Measurements from ENCODE around the gene CES2. TPM values are rescaled to one million over a fixed set of nuclear protein-coding genes. Genes with fewer than 3 reads are reported as not detected.
A peak's percentile ranks its signal among the peaks of the same experiment; 100 is the strongest.
"Not testable (repeated sequence)": the region's sequence is repeated elsewhere in the genome, so short reads cannot be mapped to it uniquely, and the experiment has no call there.

CES2 gene
- total and polyA plus RNA-seq, 3 experiments from 2014 or later, result 23.5 to 26.6 (median 23.8) TPM

- ChIA-PET CTCF (interaction anchor here (1.4 to 1.8 kb wide), 2 partner anchors 11 to 19 kb away, joined by 4 to 5 read pairs; partner anchors contain the start of gene PDP2), POLR2A (interaction anchor here (0.6 to 1.5 kb wide), 4 partner anchors 11 to 370 kb away, joined by 3 to 14 read pairs (median 6); partner anchors contain the start of genes NAE1 and PDP2)
- peaks cover 0 to 20% (median 0%) of the 10 kb centered on the region in 3 donors for H3K36me3 Mint-ChIP-seq
- Histone ChIP-seq H3K9me3 (ENCODE audit: low read length) (no peaks in the 10 kb centered on the region), H3K4me1 (ENCODE audit: insufficient read depth, low read length) (no peaks in the 10 kb centered on the region), H3K27ac (ENCODE audit: low read depth, low read length) (no peak overlapping the region), H3K27me3 (ENCODE audit: insufficient read depth, low read length, poor library complexity, severe bottlenecking) (no peaks in the 10 kb centered on the region), H3K4me3 (ENCODE audit: low read length) (no peak overlapping the region), H3K36me3 (ENCODE audit: insufficient read depth, low read length) (no peaks in the 10 kb centered on the region)
- peaks cover 9 to 22% (median 11%) of the 10 kb centered on the region in 3 donors for H3K4me1 Mint-ChIP-seq
- no peaks in the 10 kb centered on the region for H3K27me3 Mint-ChIP-seq
- no peaks in the 10 kb centered on the region for H3K9me3 Mint-ChIP-seq
- H3K27ac Mint-ChIP-seq, result no peak overlapping the region
- no peak overlapping the region for H3K4me3 Mint-ChIP-seq
- DNase-seq, result no peak
Observed at GRCh38 chr16:66891797-66892196, 43.5 kb upstream of the CES2 start.

- H3K27me3 ChIP-seq (ENCODE audit: insufficient read depth, low read length, poor library complexity, severe bottlenecking), result no peaks in the 10 kb centered on the region
- H3K9me3 ChIP-seq (ENCODE audit: low read length), result no peaks in the 10 kb centered on the region
- H3K4me3 ChIP-seq (ENCODE audit: low read length), result no peak overlapping the region
- no peak overlapping the region for H3K27ac ChIP-seq (ENCODE audit: low read depth, low read length)
- no peaks in the 10 kb centered on the region for H3K27me3 Mint-ChIP-seq
- no peak for DNase-seq
- no peak overlapping the region for H3K4me3 Mint-ChIP-seq
- CTCF ChIA-PET, result interaction anchor here (1.1 to 2.1 kb wide), 5 partner anchors 13 to 37 kb away, joined by 3 to 10 read pairs (median 4); partner anchors contain the start of genes PDP2 and RRAD
- H3K36me3 Mint-ChIP-seq, result peaks cover 0 to 6% (median 2%) of the 10 kb centered on the region in 3 donors
- no peaks in the 10 kb centered on the region for H3K9me3 Mint-ChIP-seq
- no peaks in the 10 kb centered on the region for H3K36me3 ChIP-seq (ENCODE audit: insufficient read depth, low read length)
- H3K27ac Mint-ChIP-seq, result peak overlapping the region in 1 of 8 donors; percentile 33
- H3K4me1 ChIP-seq (ENCODE audit: insufficient read depth, low read length), result no peaks in the 10 kb centered on the region
- POLR2A ChIA-PET, result interaction anchor here (0.6 kb wide), 1 partner anchor 1177 kb away, joined by 4 read pairs; no protein-coding TSS in a partner anchor
- H3K4me1 Mint-ChIP-seq, result peaks cover 3 to 10% (median 4%) of the 10 kb centered on the region in 3 donors
Observed at GRCh38 chr16:66894055-66894454, 41.3 kb upstream of the CES2 start.

- ChIA-PET POLR2A (no interaction called here), CTCF (interaction anchor here (0.9 to 2.1 kb wide), 8 partner anchors 11 to 290 kb away, joined by 3 to 10 read pairs (median 4); partner anchors contain the start of genes PDP2 and RRAD)
- Histone ChIP-seq H3K4me3 (ENCODE audit: low read length) (no peak overlapping the region), H3K36me3 (ENCODE audit: insufficient read depth, low read length) (no peaks in the 10 kb centered on the region), H3K27me3 (ENCODE audit: insufficient read depth, low read length, poor library complexity, severe bottlenecking) (no peaks in the 10 kb centered on the region), H3K27ac (ENCODE audit: low read depth, low read length) (no peak overlapping the region), H3K9me3 (ENCODE audit: low read length) (no peaks in the 10 kb centered on the region), H3K4me1 (ENCODE audit: insufficient read depth, low read length) (no peaks in the 10 kb centered on the region)
- Mint-ChIP-seq H3K27me3 (no peaks in the 10 kb centered on the region), H3K9me3 (no peaks in the 10 kb centered on the region), H3K4me1 (peaks cover 3 to 10% (median 4%) of the 10 kb centered on the region in 3 donors), H3K4me3 (peak overlapping the region in 1 of 7 donors; percentile 19), H3K36me3 (peaks cover 0 to 6% (median 2%) of the 10 kb centered on the region in 3 donors), H3K27ac (peak overlapping the region in 2 of 8 donors; percentile 47 to 52)
- peak; percentile 28 to 63 (median 31) for DNase-seq
Observed at GRCh38 chr16:66894948-66895688, 40.2 kb upstream of the CES2 start.

GRCh38 chr16:66895689-66895979 lies 39.7 kb upstream of the CES2 start:
- Histone ChIP-seq H3K4me1 (ENCODE audit: insufficient read depth, low read length) (no peaks in the 10 kb centered on the region), H3K36me3 (ENCODE audit: insufficient read depth, low read length) (no peaks in the 10 kb centered on the region), H3K27ac (ENCODE audit: low read depth, low read length) (no peak overlapping the region), H3K9me3 (ENCODE audit: low read length) (no peaks in the 10 kb centered on the region), H3K27me3 (ENCODE audit: insufficient read depth, low read length, poor library complexity, severe bottlenecking) (no peaks in the 10 kb centered on the region), H3K4me3 (ENCODE audit: low read length) (no peak overlapping the region)
- H3K4me3 Mint-ChIP-seq, result no peak overlapping the region
- H3K36me3 Mint-ChIP-seq, result peaks cover 0 to 6% (median 2%) of the 10 kb centered on the region in 3 donors
- H3K9me3 Mint-ChIP-seq, result no peaks in the 10 kb centered on the region
- H3K4me1 Mint-ChIP-seq, result peaks cover 3 to 10% (median 4%) of the 10 kb centered on the region in 3 donors
- peak in 1 of 5 donors; percentile 17 for DNase-seq
- no peak overlapping the region for H3K27ac Mint-ChIP-seq
- ChIA-PET CTCF (interaction anchor here (0.9 to 2.1 kb wide), 6 partner anchors 11 to 289 kb away, joined by 3 to 10 read pairs (median 4); partner anchors contain the start of genes PDP2 and RRAD), POLR2A (no interaction called here)
- no peaks in the 10 kb centered on the region for H3K27me3 Mint-ChIP-seq

- Mint-ChIP-seq H3K36me3 (peaks cover 0 to 6% (median 2%) of the 10 kb centered on the region in 3 donors), H3K4me1 (peaks cover 3 to 10% (median 4%) of the 10 kb centered on the region in 3 donors), H3K9me3 (no peaks in the 10 kb centered on the region), H3K27me3 (no peaks in the 10 kb centered on the region), H3K27ac (no peak overlapping the region), H3K4me3 (no peak overlapping the region)
- Histone ChIP-seq H3K9me3 (ENCODE audit: low read length) (no peaks in the 10 kb centered on the region), H3K4me1 (ENCODE audit: insufficient read depth, low read length) (no peaks in the 10 kb centered on the region), H3K27ac (ENCODE audit: low read depth, low read length) (no peak overlapping the region), H3K36me3 (ENCODE audit: insufficient read depth, low read length) (no peaks in the 10 kb centered on the region), H3K27me3 (ENCODE audit: insufficient read depth, low read length, poor library complexity, severe bottlenecking) (no peaks in the 10 kb centered on the region), H3K4me3 (ENCODE audit: low read length) (no peak overlapping the region)
- peak in 1 of 5 donors; percentile 18 for DNase-seq
- CTCF ChIA-PET, result interaction anchor here (0.9 to 2.1 kb wide), 4 partner anchors 10 to 30 kb away, joined by 3 to 10 read pairs (median 5); partner anchors contain the start of genes PDP2 and RRAD
- POLR2A ChIA-PET, result no interaction called here
Observed at GRCh38 chr16:66895999-66896398, 39.3 kb upstream of the CES2 start.

- H3K4me1 Mint-ChIP-seq, H3K9me3 Mint-ChIP-seq, POLR2A ChIA-PET: not testable (repeated sequence)
Observed at GRCh38 chr16:66896682-66897081, 38.6 kb upstream of the CES2 start.

GRCh38 chr16:66898207-66898606 lies 37.1 kb upstream of the CES2 start:
- Mint-ChIP-seq H3K36me3 (peaks cover 0 to 2% (median 0%) of the 10 kb centered on the region in 3 donors), H3K9me3 (no peaks in the 10 kb centered on the region), H3K4me3 (no peak overlapping the region), H3K4me1 (peaks cover under 1 to 5% (median 1%) of the 10 kb centered on the region in 3 donors), H3K27ac (peak overlapping the region in 2 of 8 donors; percentile 62 to 88), H3K27me3 (no peaks in the 10 kb centered on the region)
- H3K27me3 ChIP-seq (ENCODE audit: insufficient read depth, low read length, poor library complexity, severe bottlenecking), result no peaks in the 10 kb centered on the region
- H3K9me3 ChIP-seq (ENCODE audit: low read length), result no peaks in the 10 kb centered on the region
- ChIA-PET CTCF (interaction anchor here (1.1 kb wide), 1 partner anchor 56 kb away, joined by 3 read pairs; no protein-coding TSS in a partner anchor), POLR2A (no interaction called here)
- no peak overlapping the region for H3K27ac ChIP-seq (ENCODE audit: low read depth, low read length)
- no peaks in the 10 kb centered on the region for H3K4me1 ChIP-seq (ENCODE audit: insufficient read depth, low read length)
- no peaks in the 10 kb centered on the region for H3K36me3 ChIP-seq (ENCODE audit: insufficient read depth, low read length)
- DNase-seq, result no peak
- no peak overlapping the region for H3K4me3 ChIP-seq (ENCODE audit: low read length)

More at GRCh38 chr16:66896682-66897081, 38.6 kb upstream of the CES2 start:
- CTCF ChIA-PET, result interaction anchor here (2.1 kb wide), 1 partner anchor 22 kb away, joined by 6 read pairs; no protein-coding TSS in a partner anchor
- H3K36me3 ChIP-seq (ENCODE audit: insufficient read depth, low read length); H3K4me1 ChIP-seq (ENCODE audit: insufficient read depth, low read length); H3K9me3 ChIP-seq (ENCODE audit: low read length); H3K27ac ChIP-seq (ENCODE audit: low read depth, low read length); DNase-seq; H3K27me3 ChIP-seq (ENCODE audit: insufficient read depth, low read length, poor library complexity, severe bottlenecking); H3K36me3 Mint-ChIP-seq; H3K4me3 ChIP-seq (ENCODE audit: low read length); H3K27me3 Mint-ChIP-seq; H3K4me3 Mint-ChIP-seq: not testable (repeated sequence)
- H3K27ac Mint-ChIP-seq, result peak overlapping the region in 2 of 8 donors; percentile 23 to 44

- H3K4me3 ChIP-seq (ENCODE audit: low read length), result no peak overlapping the region
- no peaks in the 10 kb centered on the region for H3K4me1 ChIP-seq (ENCODE audit: insufficient read depth, low read length)
- no peak overlapping the region for H3K4me3 Mint-ChIP-seq
- H3K9me3 Mint-ChIP-seq, result no peaks in the 10 kb centered on the region
- H3K36me3 Mint-ChIP-seq, result peaks cover 0 to 2% (median 0%) of the 10 kb centered on the region in 3 donors
- POLR2A ChIA-PET, result no interaction called here
- H3K36me3 ChIP-seq (ENCODE audit: insufficient read depth, low read length), result no peaks in the 10 kb centered on the region
- peak overlapping the region in 1 of 8 donors; percentile 88 for H3K27ac Mint-ChIP-seq
- no peaks in the 10 kb centered on the region for H3K27me3 ChIP-seq (ENCODE audit: insufficient read depth, low read length, poor library complexity, severe bottlenecking)
- DNase-seq, result no peak
- H3K4me1 Mint-ChIP-seq, result peaks cover 0 to 4% (median 0%) of the 10 kb centered on the region in 3 donors
- H3K9me3 ChIP-seq (ENCODE audit: low read length), result no peaks in the 10 kb centered on the region
- H3K27me3 Mint-ChIP-seq, result no peaks in the 10 kb centered on the region
- H3K27ac ChIP-seq (ENCODE audit: low read depth, low read length), result peak overlapping the region; percentile 87
- CTCF ChIA-PET, result no interaction called here
Observed at GRCh38 chr16:66898933-66899309, 36.4 kb upstream of the CES2 start.

Measured in CD8-positive, alpha-beta memory T cell (primary cell).